Endodermal cell (in vitro differentiated cells): Measurements from ENCODE around the gene WDR26. TPM values are rescaled to one million over a fixed set of nuclear protein-coding genes. Genes with fewer than 3 reads are reported as not detected.
A peak's percentile ranks its signal among the peaks of the same experiment; 100 is the strongest.
"Not testable (repeated sequence)": the region's sequence is repeated elsewhere in the genome, so short reads cannot be mapped to it uniquely, and the experiment has no call there.

Experiments
- DNase-seq: peaks from one replicate; pipeline ENCODE4 v3.0.0-alpha.2; 2017
- H3K27ac ChIP-seq: 2 replicates; pipeline ENCODE4 v1.5.1; 2013; ENCODE audit warnings: mild to moderate bottlenecking, low read depth, low read length, moderate library complexity
- H3K27me3 ChIP-seq: 2 replicates; pipeline ENCODE4 v1.6.1; 2013; ENCODE audit warnings: mild to moderate bottlenecking, low read length, moderate library complexity; ENCODE audit not compliant: insufficient read depth, control insufficient read depth, poor library complexity, severe bottlenecking
- H3K36me3 ChIP-seq: 2 replicates; pipeline ENCODE4 v1.7.0; 2013; ENCODE audit warnings: mild to moderate bottlenecking, low read length, moderate library complexity; ENCODE audit not compliant: control insufficient read depth, insufficient read depth
- H3K4me1 ChIP-seq: one replicate; pipeline ENCODE4 v1.7.0; 2013; ENCODE audit warnings: low read length; ENCODE audit not compliant: control insufficient read depth, insufficient read depth
- H3K4me3 ChIP-seq: 2 replicates; pipeline ENCODE4 v1.5.1; 2013; ENCODE audit warnings: mild to moderate bottlenecking, low read length, moderate library complexity
- H3K9ac ChIP-seq: 2 replicates; pipeline ENCODE4 v1.6.1; 2013; ENCODE audit warnings: mild to moderate bottlenecking, low read length, moderate library complexity; ENCODE audit not compliant: poor library complexity, severe bottlenecking; ENCODE audit errors: extremely low read depth
- H3K9me3 ChIP-seq: 2 replicates; pipeline ENCODE4 v1.6.1; 2013; ENCODE audit warnings: mild to moderate bottlenecking, low read length, moderate library complexity; ENCODE audit not compliant: control insufficient read depth
- H3K27ac Mint-ChIP-seq: 2 replicates; pipeline ENCODE4 v1.8.0; 2020; ENCODE audit warnings: mixed read lengths
- H3K27me3 Mint-ChIP-seq: 2 replicates; pipeline ENCODE4 v1.8.0; 2021; ENCODE audit warnings: mild to moderate bottlenecking, mixed read lengths; ENCODE audit not compliant: insufficient read depth
- H3K36me3 Mint-ChIP-seq: 2 replicates; pipeline ENCODE4 v1.8.0; 2020; ENCODE audit warnings: low read depth, mixed read lengths
- H3K4me1 Mint-ChIP-seq: 2 replicates; pipeline ENCODE4 v1.8.0; 2020; ENCODE audit warnings: mixed read lengths
- H3K4me3 Mint-ChIP-seq: 2 replicates; pipeline ENCODE4 v1.8.0; 2020; ENCODE audit warnings: mild to moderate bottlenecking, moderate library complexity, mixed read lengths
- H3K9me3 Mint-ChIP-seq: 2 replicates; pipeline ENCODE4 v1.8.0; 2020; ENCODE audit warnings: mild to moderate bottlenecking, mixed read lengths
- CTCF ChIP-seq: fragments of 200-600 bp; sonication (generic); conservative IDR thresholded peaks from 2 replicates; pipeline ENCODE4 v1.5.0; 2021; ENCODE audit warnings: antibody characterized with exemption, mild to moderate bottlenecking
- WGBS, 2 experiments: methylation state at CpG; one replicate each; pipeline versions ENCODE4 v1.1.5 to v1.1.7; 2013; ENCODE audit warnings: missing lambda C conversion rate in 2 of 2, mixed read lengths in 1 of 2; ENCODE audit not compliant: insufficient coverage in 1 of 2, insufficient read length in 1 of 2; 5-methylcytosine and 5-hydroxymethylcytosine counted together
- long read RNA-seq, 4 experiments: library from polyadenylated mRNA in 2 of 4; library from RNA in 1 of 4; library from capped mRNA in 1 of 4; stranded (forward) in 3 of 4; unstranded in 1 of 4; transcript quantifications; one replicate each; pipeline ENCODE4 v2.0.0, GENCODE V29; 2020 to 2021; ENCODE audit warnings: inconsistent platforms in 1 of 4
- polyA plus RNA-seq, 2 experiments: library from polyadenylated mRNA; stranded (reverse); fragments of 50-300 nt; gene quantifications; one replicate each; pipeline ENCODE4 v1.2.3, GENCODE V29; 2013
- total RNA-seq, 2 donors: library from RNA; stranded (reverse); fragmentation: NEBNext Ultra II Directional in 1 of 2; extraction: Animal tissue kit (Norgen Biotek cat#: 25700) in 1 of 2; gene quantifications; 2 replicates in 1 of 2; 3 replicates in 1 of 2; pipeline ENCODE4 v1.2.1, GENCODE V29; 2021

WDR26 gene
- 10 to 100 TPM; 75.9 to 79.0 TPM for total RNA-seq
- 52.8 TPM for polyA plus RNA-seq (2013, experiment 1 of 2)
- polyA plus RNA-seq (2013, experiment 2 of 2): 50.1 TPM
- long read RNA-seq, experiment 1, full-length matches to known transcripts: 1 of 30 reads
- long read RNA-seq, experiment 1, partial matches to known transcripts: 2 of 30 reads
- long read RNA-seq, experiment 1, other reads (novel, unspliced or antisense): 27 of 30 reads
- long read RNA-seq, experiment 2, full-length matches to known transcripts: 1 of 24 reads
- long read RNA-seq, experiment 2, partial matches to known transcripts: 9 of 24 reads
- long read RNA-seq, experiment 2, other reads (novel, unspliced or antisense): 14 of 24 reads
- long read RNA-seq, experiment 3, partial matches to known transcripts: 5 of 11 reads
- long read RNA-seq, experiment 3, other reads (novel, unspliced or antisense): 6 of 11 reads
- long read RNA-seq, experiment 4, partial matches to known transcripts: 3 of 3 reads
- long read RNA-seq, experiment 4, other reads (novel, unspliced or antisense): 0 of 3 reads

GRCh38 chr1:224434691-224435317, at the start of gene WDR26:
WDR26 (minus strand) TSS chr1:224434797.
- Mint-ChIP-seq H3K27ac (peak within 1 kb of the TSS; percentile 95), H3K27me3 (no peaks in the 10 kb centered on the region), H3K4me1 (peaks cover 38% of the 10 kb centered on the region), H3K36me3 (peaks cover 16% of the 10 kb centered on the region), H3K9me3 (no peaks in the 10 kb centered on the region), H3K4me3 (peak within 1 kb of the TSS; percentile 75)
- peak; percentile 92 for DNase-seq
- peak within 1 kb of the TSS; percentile 58 for H3K9ac ChIP-seq
- peak within 1 kb of the TSS; percentile 89 for H3K4me3 ChIP-seq
- no peaks in the 10 kb centered on the region for H3K9me3 ChIP-seq
- H3K27me3 ChIP-seq: no peaks in the 10 kb centered on the region
- WGBS, 2 experiments: 1 to 2% methylated on average over 27 to 46 of the region's 46 CpGs
- TF ChIP-seq CTCF: peak; percentile 48
- peaks cover 14% of the 10 kb centered on the region for H3K36me3 ChIP-seq
- H3K27ac ChIP-seq: peak within 1 kb of the TSS; percentile 69
- H3K4me1 ChIP-seq: peaks cover 3% of the 10 kb centered on the region

GRCh38 chr1:224483206-224483605, 48.6 kb upstream of the WDR26 start:
- WGBS, 2 experiments: 94% methylated on average over 7 of the region's 7 CpGs

GRCh38 chr1:224482619-224483018, 48.0 kb upstream of the WDR26 start:
- WGBS, 2 experiments: 89 to 91% methylated on average over 3 to 4 of the region's 4 CpGs
- Mint-ChIP-seq H3K4me3 (no peak overlapping the region), H3K9me3 (peaks cover 18% of the 10 kb centered on the region), H3K4me1 (no peaks in the 10 kb centered on the region), H3K27me3 (no peaks in the 10 kb centered on the region), H3K27ac (no peak overlapping the region), H3K36me3 (peaks cover 4% of the 10 kb centered on the region)
- DNase-seq: no peak
- no peak overlapping the region for H3K4me3 ChIP-seq
- no peaks in the 10 kb centered on the region for H3K9me3 ChIP-seq
- H3K9ac ChIP-seq: no peak overlapping the region
- H3K4me1 ChIP-seq: no peaks in the 10 kb centered on the region
- H3K36me3 ChIP-seq: no peaks in the 10 kb centered on the region
- no peak for TF ChIP-seq CTCF
- no peak overlapping the region for H3K27ac ChIP-seq
- H3K27me3 ChIP-seq: no peaks in the 10 kb centered on the region

More at GRCh38 chr1:224483206-224483605, 48.6 kb upstream of the WDR26 start:
- H3K4me3 Mint-ChIP-seq, H3K27ac Mint-ChIP-seq, H3K36me3 ChIP-seq, H3K9me3 ChIP-seq, H3K27me3 Mint-ChIP-seq, H3K4me3 ChIP-seq, H3K36me3 Mint-ChIP-seq, H3K27me3 ChIP-seq, H3K4me1 ChIP-seq, H3K9ac ChIP-seq, H3K4me1 Mint-ChIP-seq, H3K27ac ChIP-seq, DNase-seq: not testable (repeated sequence)
- H3K9me3 Mint-ChIP-seq: peaks cover 18% of the 10 kb centered on the region
